NCI-H1694 (cell line): ENCODE results near the gene FUT8.
"Not testable (repeated sequence)": the region's sequence is repeated elsewhere in the genome, so short reads cannot be mapped to it uniquely, and the experiment has no call there.

ENCODE experiments used
- DNase-seq: peaks from one replicate; lab custom pipeline; 2025; lab: John Stamatoyannopoulos, UW

The FUT8 gene

GRCh38 chr14:65622703-65623102 lies 210.2 kb downstream of the FUT8 start:
- no peak for DNase-seq

GRCh38 chr14:65623759-65624158 lies 211.2 kb downstream of the FUT8 start:
- no peak for DNase-seq

- no peak for DNase-seq
Observed at GRCh38 chr14:65627315-65627714, 214.8 kb downstream of the FUT8 start.

- DNase-seq = no peak
Observed at GRCh38 chr14:65628664-65629063, 216.1 kb downstream of the FUT8 start.

- no peak for DNase-seq
Observed at GRCh38 chr14:65631040-65631439, 218.5 kb downstream of the FUT8 start.

- DNase-seq = no peak
Observed at GRCh38 chr14:65632487-65632886, 220.0 kb downstream of the FUT8 start.

GRCh38 chr14:65633666-65634065 lies 221.1 kb downstream of the FUT8 start:
- DNase-seq = not testable (repeated sequence)

GRCh38 chr14:65637780-65638179 lies 225.2 kb downstream of the FUT8 start:
- DNase-seq = no peak

- DNase-seq = no peak
Observed at GRCh38 chr14:65639216-65639615, 226.7 kb downstream of the FUT8 start.

GRCh38 chr14:65650826-65651225 lies 238.3 kb downstream of the FUT8 start:
- DNase-seq = no peak

GRCh38 chr14:65656554-65656953 lies 244.0 kb downstream of the FUT8 start:
- DNase-seq = no peak

- DNase-seq = no peak
Observed at GRCh38 chr14:65658202-65658601, 245.7 kb downstream of the FUT8 start.

- no peak for DNase-seq
Observed at GRCh38 chr14:65661865-65662264, 249.3 kb downstream of the FUT8 start.

- no peak for DNase-seq
Observed at GRCh38 chr14:65664436-65664835, 251.9 kb downstream of the FUT8 start.

GRCh38 chr14:65676361-65677014 lies 264.0 kb downstream of the FUT8 start:
- DNase-seq = no peak

- DNase-seq = no peak
Observed at GRCh38 chr14:65685572-65685971, 273.0 kb downstream of the FUT8 start.

- no peak for DNase-seq
Observed at GRCh38 chr14:65686761-65687160, 274.2 kb downstream of the FUT8 start.

GRCh38 chr14:65689070-65689469 lies 276.5 kb downstream of the FUT8 start:
- DNase-seq = no peak

GRCh38 chr14:65692566-65692965 lies 280.0 kb downstream of the FUT8 start:
- not testable (repeated sequence) for DNase-seq

GRCh38 chr14:65696801-65697200 lies 284.3 kb downstream of the FUT8 start:
- DNase-seq = no peak

- DNase-seq = no peak
Observed at GRCh38 chr14:65703521-65703920, 291.0 kb downstream of the FUT8 start.

- DNase-seq = no peak
Observed at GRCh38 chr14:65703996-65704395, 291.5 kb downstream of the FUT8 start.

GRCh38 chr14:65704437-65704836 lies 291.9 kb downstream of the FUT8 start:
- DNase-seq = no peak

GRCh38 chr14:65704850-65705249 lies 292.3 kb downstream of the FUT8 start:
- DNase-seq = no peak
